ENCODE data around the gene CDC42SE2. TPM values are rescaled to one million over a fixed set of nuclear protein-coding genes. Genes with fewer than 3 reads are reported as not detected.

The CDC42SE2 gene
- polyA plus RNA-seq, 1 donor from 2014 or later, result 48.2 TPM

DNA sequence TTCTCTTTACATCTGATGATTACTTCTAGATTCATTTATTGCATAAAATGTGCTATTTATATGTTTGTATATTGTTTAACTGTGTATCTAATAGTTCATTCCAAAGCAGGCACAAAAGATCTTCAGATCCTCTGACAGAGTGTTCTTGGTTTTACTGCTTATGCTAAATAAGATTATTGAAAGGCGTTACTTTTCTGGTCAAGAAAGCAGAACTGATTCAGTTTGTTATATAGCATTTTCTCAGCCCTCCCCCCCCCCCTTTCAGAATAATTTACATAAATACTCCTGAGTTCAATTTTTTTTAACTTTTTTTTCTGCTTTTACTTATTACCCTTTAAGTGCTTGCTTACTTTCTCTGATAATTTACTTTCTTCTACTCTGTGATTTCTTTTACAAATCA, 15.4 kb downstream of the CDC42SE2 start:
- H3K9me2 ChIP-seq (ENCODE audit: insufficient read depth, low read length), result no peaks in the 10 kb centered on the region
- H3K4me3 ChIP-seq (ENCODE audit: low read length), result no peak overlapping the region
- H3K27ac ChIP-seq (ENCODE audit: low read length), result no peak overlapping the region
- no peak overlapping the region for H3K4me2 ChIP-seq (ENCODE audit: low read length)
- no peak overlapping the region for H3K9ac ChIP-seq (ENCODE audit: low read length)
- no peak overlapping the region for H2AFZ ChIP-seq (ENCODE audit: low read depth, low read length)
- no peak for TF ChIP-seq SMC3 (conservative IDR thresholded peaks at IDR 0.05; ENCODE audit: poor library complexity)
- TF ChIP-seq EP300 (conservative IDR thresholded peaks at IDR 0.05; ENCODE audit: poor library complexity, severe bottlenecking), result no peak
- TF ChIP-seq, protein P1, sequence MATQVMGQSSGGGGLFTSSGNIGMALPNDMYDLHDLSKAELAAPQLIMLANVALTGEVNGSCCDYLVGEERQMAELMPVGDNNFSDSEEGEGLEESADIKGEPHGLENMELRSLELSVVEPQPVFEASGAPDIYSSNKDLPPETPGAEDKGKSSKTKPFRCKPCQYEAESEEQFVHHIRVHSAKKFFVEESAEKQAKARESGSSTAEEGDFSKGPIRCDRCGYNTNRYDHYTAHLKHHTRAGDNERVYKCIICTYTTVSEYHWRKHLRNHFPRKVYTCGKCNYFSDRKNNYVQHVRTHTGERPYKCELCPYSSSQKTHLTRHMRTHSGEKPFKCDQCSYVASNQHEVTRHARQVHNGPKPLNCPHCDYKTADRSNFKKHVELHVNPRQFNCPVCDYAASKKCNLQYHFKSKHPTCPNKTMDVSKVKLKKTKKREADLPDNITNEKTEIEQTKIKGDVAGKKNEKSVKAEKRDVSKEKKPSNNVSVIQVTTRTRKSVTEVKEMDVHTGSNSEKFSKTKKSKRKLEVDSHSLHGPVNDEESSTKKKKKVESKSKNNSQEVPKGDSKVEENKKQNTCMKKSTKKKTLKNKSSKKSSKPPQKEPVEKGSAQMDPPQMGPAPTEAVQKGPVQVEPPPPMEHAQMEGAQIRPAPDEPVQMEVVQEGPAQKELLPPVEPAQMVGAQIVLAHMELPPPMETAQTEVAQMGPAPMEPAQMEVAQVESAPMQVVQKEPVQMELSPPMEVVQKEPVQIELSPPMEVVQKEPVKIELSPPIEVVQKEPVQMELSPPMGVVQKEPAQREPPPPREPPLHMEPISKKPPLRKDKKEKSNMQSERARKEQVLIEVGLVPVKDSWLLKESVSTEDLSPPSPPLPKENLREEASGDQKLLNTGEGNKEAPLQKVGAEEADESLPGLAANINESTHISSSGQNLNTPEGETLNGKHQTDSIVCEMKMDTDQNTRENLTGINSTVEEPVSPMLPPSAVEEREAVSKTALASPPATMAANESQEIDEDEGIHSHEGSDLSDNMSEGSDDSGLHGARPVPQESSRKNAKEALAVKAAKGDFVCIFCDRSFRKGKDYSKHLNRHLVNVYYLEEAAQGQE (IDR thresholded peaks at IDR 0.05; ENCODE audit: borderline replicate concordance), result no peak
- no peak for TF ChIP-seq RAD21 (conservative IDR thresholded peaks at IDR 0.05)
- no peak for TF ChIP-seq MXI1 (conservative IDR thresholded peaks at IDR 0.05; ENCODE audit: poor library complexity, severe bottlenecking)
- TF ChIP-seq TAF1 (IDR thresholded peaks at IDR 0.05; ENCODE audit: low read depth), result no peak
- no peak for TF ChIP-seq POLR2AphosphoS5 (IDR thresholded peaks at IDR 0.05)
- TF ChIP-seq, protein P2, sequence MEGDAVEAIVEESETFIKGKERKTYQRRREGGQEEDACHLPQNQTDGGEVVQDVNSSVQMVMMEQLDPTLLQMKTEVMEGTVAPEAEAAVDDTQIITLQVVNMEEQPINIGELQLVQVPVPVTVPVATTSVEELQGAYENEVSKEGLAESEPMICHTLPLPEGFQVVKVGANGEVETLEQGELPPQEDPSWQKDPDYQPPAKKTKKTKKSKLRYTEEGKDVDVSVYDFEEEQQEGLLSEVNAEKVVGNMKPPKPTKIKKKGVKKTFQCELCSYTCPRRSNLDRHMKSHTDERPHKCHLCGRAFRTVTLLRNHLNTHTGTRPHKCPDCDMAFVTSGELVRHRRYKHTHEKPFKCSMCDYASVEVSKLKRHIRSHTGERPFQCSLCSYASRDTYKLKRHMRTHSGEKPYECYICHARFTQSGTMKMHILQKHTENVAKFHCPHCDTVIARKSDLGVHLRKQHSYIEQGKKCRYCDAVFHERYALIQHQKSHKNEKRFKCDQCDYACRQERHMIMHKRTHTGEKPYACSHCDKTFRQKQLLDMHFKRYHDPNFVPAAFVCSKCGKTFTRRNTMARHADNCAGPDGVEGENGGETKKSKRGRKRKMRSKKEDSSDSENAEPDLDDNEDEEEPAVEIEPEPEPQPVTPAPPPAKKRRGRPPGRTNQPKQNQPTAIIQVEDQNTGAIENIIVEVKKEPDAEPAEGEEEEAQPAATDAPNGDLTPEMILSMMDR (IDR thresholded peaks at IDR 0.05; ENCODE audit: poor library complexity, severe bottlenecking), result no peak
- no peak for TF ChIP-seq EZH2 (IDR thresholded peaks at IDR 0.05; ENCODE audit: borderline replicate concordance, insufficient read depth, low read length, poor library complexity, severe bottlenecking)
- H3K36me3 ChIP-seq (ENCODE audit: insufficient read depth, low read length), result no peaks in the 10 kb centered on the region
- H3F3A ChIP-seq (ENCODE audit: insufficient read depth, low read length, poor library complexity, severe bottlenecking), result no peaks in the 10 kb centered on the region
- no peaks in the 10 kb centered on the region for H3K9me3 ChIP-seq (ENCODE audit: low read length)
- H4K20me1 ChIP-seq (ENCODE audit: insufficient read depth), result no peaks in the 10 kb centered on the region
- H3K79me2 ChIP-seq (replicated peaks; ENCODE audit: insufficient read depth, low read length), result peaks cover 62% of the 10 kb centered on the region
- no peaks in the 10 kb centered on the region for H3K27me3 ChIP-seq (ENCODE audit: insufficient read depth, low read depth, low read length)

DNA sequence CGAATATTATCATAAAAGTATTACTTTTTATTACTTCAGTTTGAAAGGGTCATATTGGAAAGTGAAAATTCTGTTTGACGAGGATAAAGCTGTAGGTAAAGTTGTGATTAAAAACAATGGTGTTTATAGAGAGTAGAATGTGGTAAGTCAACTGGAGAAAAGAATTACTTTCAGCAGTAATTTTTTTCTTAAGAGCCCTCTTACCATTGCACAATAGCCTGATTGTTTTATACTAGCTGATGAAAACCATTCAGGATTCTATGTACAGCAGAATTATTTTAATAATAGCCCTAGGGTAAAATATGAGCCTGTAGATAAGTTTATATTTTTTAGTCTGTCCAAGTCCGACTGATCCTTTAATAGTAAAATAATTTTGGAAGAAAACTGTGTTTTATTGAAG, 16.6 kb downstream of the CDC42SE2 start:
- no peaks in the 10 kb centered on the region for H3F3A ChIP-seq (ENCODE audit: insufficient read depth, low read length, poor library complexity, severe bottlenecking)
- H3K27me3 ChIP-seq (ENCODE audit: insufficient read depth, low read depth, low read length), result no peaks in the 10 kb centered on the region
- TF ChIP-seq EP300 (conservative IDR thresholded peaks at IDR 0.05; ENCODE audit: poor library complexity, severe bottlenecking) (no peak), POLR2AphosphoS5 (IDR thresholded peaks at IDR 0.05) (no peak)
- H3K4me3 ChIP-seq (ENCODE audit: low read length), result no peak overlapping the region
- no peak overlapping the region for H3K9ac ChIP-seq (ENCODE audit: low read length)
- H3K36me3 ChIP-seq (ENCODE audit: insufficient read depth, low read length), result no peaks in the 10 kb centered on the region
- no peaks in the 10 kb centered on the region for H3K9me3 ChIP-seq (ENCODE audit: low read length)
- H4K20me1 ChIP-seq (ENCODE audit: insufficient read depth), result no peaks in the 10 kb centered on the region
- no peak overlapping the region for H3K4me2 ChIP-seq (ENCODE audit: low read length)
- H3K9me2 ChIP-seq (ENCODE audit: insufficient read depth, low read length), result no peaks in the 10 kb centered on the region
- H2AFZ ChIP-seq (ENCODE audit: low read depth, low read length), result no peak overlapping the region
- H3K27ac ChIP-seq (ENCODE audit: low read length), result no peak overlapping the region
- H3K79me2 ChIP-seq (replicated peaks; ENCODE audit: insufficient read depth, low read length), result peaks cover 60% of the 10 kb centered on the region

Data from neural cell (in vitro differentiated cells).